CD14-positive monocyte (primary cell): Measurements from ENCODE around the gene UNK. TPM values are rescaled to one million over a fixed set of nuclear protein-coding genes. Genes with fewer than 3 reads are reported as not detected.
A peak's percentile ranks its signal among the peaks of the same experiment; 100 is the strongest.

Source experiments
- DNase-seq, 3 donors: peaks; one replicate each; pipeline ENCODE4 v3.0.0-alpha.2; 2011 to 2022
- H2AFZ ChIP-seq: 2 replicates; pipeline ENCODE4 v1.6.0; 2012; ENCODE audit warnings: mild to moderate bottlenecking, low read depth, low read length, inconsistent platforms; ENCODE audit not compliant: insufficient read depth, poor library complexity, severe bottlenecking
- H3K27ac ChIP-seq, 2 donors: 1 replicate in 1 of 2; 2 replicates in 1 of 2; pipeline ENCODE4 v1.5.1; 2012 to 2013; ENCODE audit warnings: low read length in 2 of 2, control low read depth in 1 of 2, inconsistent platforms in 1 of 2, low read depth in 1 of 2, mild to moderate bottlenecking in 1 of 2
- H3K27me3 ChIP-seq, 2 donors: one replicate each; pipeline versions ENCODE4 v1.6.0 to v1.6.1; 2011 to 2013; ENCODE audit warnings: low read length in 2 of 2; ENCODE audit not compliant: control insufficient read depth in 2 of 2, insufficient read depth in 2 of 2
- H3K36me3 ChIP-seq, 2 donors: replicated peaks in 1 of 2; 1 replicate in 1 of 2; 2 replicates in 1 of 2; pipeline versions ENCODE4 v1.5.1 to v1.6.1; 2012 to 2013; ENCODE audit warnings: low read length in 2 of 2, control low read depth in 1 of 2, inconsistent platforms in 1 of 2, mild to moderate bottlenecking in 1 of 2; ENCODE audit not compliant: insufficient read depth in 2 of 2, control insufficient read depth in 1 of 2
- H3K4me1 ChIP-seq, 2 donors: 1 replicate in 1 of 2; 2 replicates in 1 of 2; pipeline versions ENCODE4 v1.5.1 to v1.6.1; 2012 to 2013; ENCODE audit warnings: low read length in 2 of 2, control low read depth in 1 of 2, inconsistent platforms in 1 of 2, mild to moderate bottlenecking in 1 of 2, moderate library complexity in 1 of 2; ENCODE audit not compliant: insufficient read depth in 2 of 2, control insufficient read depth in 1 of 2
- H3K4me2 ChIP-seq: replicated peaks from 2 replicates; pipeline ENCODE3; 2012; ENCODE audit warnings: low read length, moderate library complexity, mild to moderate bottlenecking; ENCODE audit not compliant: poor library complexity, severe bottlenecking; ENCODE audit errors: extremely low read depth
- H3K4me3 ChIP-seq, 3 experiments: fragments of 200-600 bp in 1 of 3; sonication (generic) in 1 of 3; replicated peaks in 1 of 3; 1 replicate in 2 of 3; 2 replicates in 1 of 3; pipeline ENCODE4 v1.5.1; 2011 to 2013; ENCODE audit warnings: low read length in 3 of 3, mild to moderate bottlenecking in 3 of 3, control low read depth in 2 of 3, low read depth in 2 of 3, inconsistent platforms in 1 of 3, moderate library complexity in 1 of 3
- H3K79me2 ChIP-seq: 2 replicates; pipeline ENCODE4 v1.6.0; 2012; ENCODE audit warnings: mild to moderate bottlenecking, control low read depth, inconsistent platforms, low read length, moderate library complexity; ENCODE audit not compliant: insufficient read depth
- H3K9ac ChIP-seq: 2 replicates; pipeline ENCODE4 v1.6.0; 2017; ENCODE audit warnings: low read length, mild to moderate bottlenecking; ENCODE audit not compliant: insufficient read depth, poor library complexity, severe bottlenecking
- H3K9me3 ChIP-seq, 2 donors: replicated peaks in 1 of 2; 1 replicate in 1 of 2; 2 replicates in 1 of 2; pipeline versions ENCODE4 v1.5.1 to v1.6.1; 2012 to 2013; ENCODE audit warnings: low read length in 2 of 2, control low read depth in 1 of 2; ENCODE audit not compliant: control insufficient read depth in 1 of 2, insufficient read depth in 1 of 2
- H4K20me1 ChIP-seq: 2 replicates; pipeline ENCODE4 v1.6.0; 2012; ENCODE audit warnings: mild to moderate bottlenecking, low read length, control low read depth, moderate library complexity; ENCODE audit not compliant: insufficient read depth
- H3K27ac Mint-ChIP-seq, 7 donors: one replicate each; pipeline ENCODE4 v1.8.0; 2020; ENCODE audit warnings: mild to moderate bottlenecking in 7 of 7, mixed read lengths in 7 of 7, moderate library complexity in 6 of 7, inconsistent platforms in 2 of 7
- H3K27me3 Mint-ChIP-seq, 3 donors: one replicate each; pipeline ENCODE4 v1.8.0; 2021 to 2022; ENCODE audit warnings: low read depth in 3 of 3, mild to moderate bottlenecking in 3 of 3, mixed read lengths in 3 of 3, moderate library complexity in 3 of 3, inconsistent platforms in 1 of 3
- H3K36me3 Mint-ChIP-seq, 2 donors: one replicate each; pipeline ENCODE4 v1.8.0; 2020; ENCODE audit warnings: mixed read lengths in 2 of 2, inconsistent platforms in 1 of 2, mild to moderate bottlenecking in 1 of 2
- H3K4me1 Mint-ChIP-seq: one replicate; pipeline ENCODE4 v1.8.0; 2020; ENCODE audit warnings: mild to moderate bottlenecking, mixed read lengths
- H3K4me3 Mint-ChIP-seq, 2 donors: one replicate each; pipeline ENCODE4 v1.8.0; 2020; ENCODE audit warnings: mild to moderate bottlenecking in 2 of 2, mixed read lengths in 2 of 2, moderate library complexity in 1 of 2
- H3K9me3 Mint-ChIP-seq, 7 donors: one replicate each; pipeline ENCODE4 v1.8.0; 2020 to 2022; ENCODE audit warnings: mixed read lengths in 7 of 7, mild to moderate bottlenecking in 6 of 7, moderate library complexity in 6 of 7, inconsistent platforms in 2 of 7
- WGBS: methylation state at CpG from one replicate; pipeline ENCODE4 v1.1.5; 2013; ENCODE audit warnings: missing lambda C conversion rate; ENCODE audit not compliant: insufficient coverage; 5-methylcytosine and 5-hydroxymethylcytosine counted together
- intact Hi-C, 2 donors: fragments of 100-400 bp; cut with micrococcal nuclease; formaldehyde crosslinking; loops; one replicate each; pipeline versions ENCODE4 v1.15.0 to v1.15.1; 2023
- polyA plus RNA-seq, 3 donors: library from polyadenylated mRNA; depleted of rRNA in 1 of 3; unstranded in 2 of 3; stranded (reverse) in 1 of 3; fragments of 300-500 nt in 2 of 3; fragments of >200 nt in 1 of 3; fragmentation: Illumina TruSeq in 2 of 3; gene quantifications; 1 replicate in 2 of 3; 2 replicates in 1 of 3; pipeline ENCODE4 v1.2.3, GENCODE V29; 2012 to 2021
- TF ChIP-seq, protein P1 (sequence below): fragments of 200-600 bp; IDR thresholded peaks from one replicate; pipeline ENCODE4 v1.8.0; 2022; ENCODE audit warnings: antibody characterized with exemption, mild to moderate bottlenecking

UNK gene
- polyA plus RNA-seq, 3 donors = 6.3 to 12.9 (median 7.8) TPM

DNA sequence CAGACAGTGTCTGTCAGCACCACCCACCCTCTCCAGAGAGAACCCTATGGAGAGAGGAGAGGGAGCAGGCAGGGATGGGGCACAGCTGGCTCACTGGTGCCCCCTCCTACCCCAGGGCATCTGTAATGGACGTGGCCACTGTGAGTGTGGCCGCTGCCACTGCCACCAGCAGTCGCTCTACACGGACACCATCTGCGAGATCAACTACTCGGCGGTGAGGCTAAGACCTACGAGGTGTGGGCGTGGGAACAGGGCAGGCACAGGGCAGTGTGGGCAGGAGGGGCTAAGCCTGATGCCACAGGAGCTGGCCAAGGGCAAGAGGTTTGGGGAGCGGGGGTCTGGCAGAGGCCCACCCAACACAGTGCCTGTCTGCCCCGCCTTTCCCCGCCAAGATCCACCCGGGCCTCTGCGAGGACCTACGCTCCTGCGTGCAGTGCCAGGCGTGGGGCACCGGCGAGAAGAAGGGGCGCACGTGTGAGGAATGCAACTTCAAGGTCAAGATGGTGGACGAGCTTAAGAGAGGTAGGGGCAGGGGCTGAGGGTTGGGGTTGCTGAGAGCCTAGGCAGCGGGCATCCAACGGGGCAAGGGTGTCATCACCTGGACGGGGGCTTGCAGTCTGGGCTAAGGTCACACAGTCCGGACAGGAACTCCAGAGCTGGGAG, 48.3 kb upstream of the UNK start:
- Histone ChIP-seq H3K4me3 (no peak overlapping the region), H3K36me3 (no peaks in the 10 kb centered on the region), H3K4me2 (no peak overlapping the region), H3K9me3 (no peaks in the 10 kb centered on the region), H3K27ac (no peak overlapping the region), H3K4me1 (peaks cover 20 to 28% of the 10 kb centered on the region in 2 donors), H4K20me1 (no peaks in the 10 kb centered on the region), H2AFZ (no peak overlapping the region), H3K79me2 (no peaks in the 10 kb centered on the region), H3K27me3 (no peaks in the 10 kb centered on the region), H3K9ac (no peak overlapping the region)
- TF ChIP-seq, protein P1, sequence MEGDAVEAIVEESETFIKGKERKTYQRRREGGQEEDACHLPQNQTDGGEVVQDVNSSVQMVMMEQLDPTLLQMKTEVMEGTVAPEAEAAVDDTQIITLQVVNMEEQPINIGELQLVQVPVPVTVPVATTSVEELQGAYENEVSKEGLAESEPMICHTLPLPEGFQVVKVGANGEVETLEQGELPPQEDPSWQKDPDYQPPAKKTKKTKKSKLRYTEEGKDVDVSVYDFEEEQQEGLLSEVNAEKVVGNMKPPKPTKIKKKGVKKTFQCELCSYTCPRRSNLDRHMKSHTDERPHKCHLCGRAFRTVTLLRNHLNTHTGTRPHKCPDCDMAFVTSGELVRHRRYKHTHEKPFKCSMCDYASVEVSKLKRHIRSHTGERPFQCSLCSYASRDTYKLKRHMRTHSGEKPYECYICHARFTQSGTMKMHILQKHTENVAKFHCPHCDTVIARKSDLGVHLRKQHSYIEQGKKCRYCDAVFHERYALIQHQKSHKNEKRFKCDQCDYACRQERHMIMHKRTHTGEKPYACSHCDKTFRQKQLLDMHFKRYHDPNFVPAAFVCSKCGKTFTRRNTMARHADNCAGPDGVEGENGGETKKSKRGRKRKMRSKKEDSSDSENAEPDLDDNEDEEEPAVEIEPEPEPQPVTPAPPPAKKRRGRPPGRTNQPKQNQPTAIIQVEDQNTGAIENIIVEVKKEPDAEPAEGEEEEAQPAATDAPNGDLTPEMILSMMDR = no peak
- Mint-ChIP-seq H3K4me1 (peaks cover 31% of the 10 kb centered on the region), H3K9me3 (peaks cover 0 to 4% (median 0%) of the 10 kb centered on the region in 7 donors), H3K27ac (peak overlapping the region; percentile 37 to 98 (median 76)), H3K36me3 (peaks cover 3% of the 10 kb centered on the region in 2 donors), H3K27me3 (peaks cover 0 to 2% (median 0%) of the 10 kb centered on the region in 3 donors), H3K4me3 (no peak overlapping the region)
- WGBS = 97% methylated on average over 26 of the region's 26 CpGs
- intact Hi-C loops = no loop called here
- no peak for DNase-seq

DNA sequence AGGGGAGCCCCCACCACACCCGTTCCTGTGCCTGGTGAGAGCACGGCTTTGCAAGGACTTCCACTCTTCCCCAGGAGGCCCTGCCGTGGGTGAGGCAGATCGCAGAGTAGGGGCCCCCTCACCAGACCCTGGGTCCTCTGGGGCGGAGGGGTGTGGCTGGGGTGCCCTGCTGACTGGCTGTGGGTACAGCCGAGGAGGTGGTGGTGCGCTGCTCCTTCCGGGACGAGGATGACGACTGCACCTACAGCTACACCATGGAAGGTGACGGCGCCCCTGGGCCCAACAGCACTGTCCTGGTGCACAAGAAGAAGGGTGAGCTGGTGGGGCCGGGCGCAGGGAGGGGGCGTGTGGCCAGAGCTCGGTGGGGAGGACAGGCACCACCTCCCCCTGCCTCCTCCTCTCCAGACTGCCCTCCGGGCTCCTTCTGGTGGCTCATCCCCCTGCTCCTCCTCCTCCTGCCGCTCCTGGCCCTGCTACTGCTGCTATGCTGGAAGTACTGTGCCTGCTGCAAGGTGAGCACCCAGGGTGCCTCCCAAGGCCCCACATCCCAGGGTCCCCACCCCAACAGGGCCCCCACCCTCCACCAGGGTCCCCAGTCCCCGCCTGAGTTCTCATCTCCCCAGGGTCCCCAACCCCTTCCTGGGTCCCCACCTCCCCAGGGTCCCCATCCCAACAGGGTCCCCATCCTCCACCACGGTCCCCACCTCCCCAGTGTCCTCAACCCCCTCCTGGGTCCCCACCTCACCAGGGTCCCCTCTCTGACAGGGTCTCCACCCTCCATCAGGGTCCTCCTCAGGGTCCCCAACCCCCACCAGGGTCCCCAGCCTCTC, 47.3 kb upstream of the UNK start:
- Mint-ChIP-seq H3K4me3 (no peak overlapping the region), H3K36me3 (peaks cover 3% of the 10 kb centered on the region in 2 donors), H3K27me3 (peaks cover 0 to 2% (median 0%) of the 10 kb centered on the region in 3 donors), H3K27ac (peak overlapping the region; percentile 95 to 98 (median 98)), H3K9me3 (peaks cover 0 to 4% (median 0%) of the 10 kb centered on the region in 7 donors), H3K4me1 (peaks cover 31% of the 10 kb centered on the region)
- Histone ChIP-seq H3K79me2 (no peaks in the 10 kb centered on the region), H3K4me1 (peaks cover 20 to 28% of the 10 kb centered on the region in 2 donors), H3K4me3 (no peak overlapping the region), H2AFZ (peak overlapping the region; percentile 27), H3K9me3 (no peaks in the 10 kb centered on the region), H3K4me2 (peak overlapping the region; percentile 40), H3K36me3 (no peaks in the 10 kb centered on the region), H3K27ac (peak overlapping the region; percentile 57 to 89), H4K20me1 (no peaks in the 10 kb centered on the region), H3K9ac (peak overlapping the region; percentile 54), H3K27me3 (no peaks in the 10 kb centered on the region)
- DNase-seq = no peak
- TF ChIP-seq, protein P1 = no peak
- intact Hi-C loops = no loop called here
- 88% methylated on average over 13 of the region's 20 CpGs for WGBS
